GM21723 (cell line): ENCODE results near the gene OR1J1.

Experiments used
- ATAC-seq: cut with Tn5 transposase; IDR thresholded peaks from one replicate; pipeline ENCODE4 v1.9.1; 2021; ENCODE audit warnings: mild to moderate bottlenecking, moderate library complexity; ENCODE audit not compliant: unreplicated experiment

Gene OR1J1

GRCh38 chr9:122445155-122445749 lies 32.5 kb downstream of the OR1J1 start:
- ATAC-seq: no peak

- no peak for ATAC-seq
These were observed 33.5 kb downstream of the OR1J1 start for GRCh38 chr9:122444041-122444733.

- no peak for ATAC-seq
These were observed 35.2 kb downstream of the OR1J1 start for GRCh38 chr9:122442568-122442967.
